ENCODE results near the gene AUTS2. TPM values are rescaled to one million over a fixed set of nuclear protein-coding genes. Genes with fewer than 3 reads are reported as not detected.

The AUTS2 gene
- total and polyA plus RNA-seq, 4 experiments from 2014 or later = 3.4 to 35.2 (median 25.5) TPM

- intact Hi-C loops (cut with micrococcal nuclease) = loop anchor here (5.0 kb wide), 1 partner anchor 56 kb away; no protein-coding TSS in a partner anchor
- CTCF ChIA-PET (ENCODE audit: partially characterized antibody) = interaction anchor here (0.8 kb wide), 1 partner anchor 23 kb away, joined by 4 read pairs; no protein-coding TSS in a partner anchor
- Histone ChIP-seq H3K36me3 (ENCODE audit: insufficient read depth, low read length) (no peaks in the 10 kb centered on the region), H3K27ac (ENCODE audit: low read depth, low read length) (no peak overlapping the region), H3K27me3 (ENCODE audit: insufficient read depth, low read length) (no peaks in the 10 kb centered on the region), H3K4me3 (ENCODE audit: low read length in 2 of 2) (no peak overlapping the region), H3K4me1 (ENCODE audit: insufficient read depth, low read length) (peaks cover 11% of the 10 kb centered on the region), H3K9me3 (ENCODE audit: control insufficient read depth in 1 of 2, low read length in 2 of 2) (no peaks in the 10 kb centered on the region)
- Mint-ChIP-seq H3K4me3 (peak overlapping the region in 1 of 8 donors; percentile 40), H3K27me3 (no peaks in the 10 kb centered on the region), H3K9me3 (peaks cover 0 to 7% (median 0%) of the 10 kb centered on the region in 8 donors), H3K4me1 (peaks cover 25 to 58% (median 36%) of the 10 kb centered on the region in 4 donors), H3K36me3 (peaks cover 2 to 9% of the 10 kb centered on the region in 2 donors), H3K27ac (no peak overlapping the region)
- POLR2A ChIA-PET (ENCODE audit: partially characterized antibody) = interaction anchor here (1.7 kb wide), 1 partner anchor 67 kb away, joined by 4 read pairs; no protein-coding TSS in a partner anchor
- DNase-seq = no peak
These were observed 1123.2 kb downstream of the AUTS2 start for GRCh38 chr7:70721500-70721899.

GRCh38 chr7:70723339-70723738, 1125.1 kb downstream of the AUTS2 start:
- H3K9me3 Mint-ChIP-seq = peaks cover 0 to 4% (median 0%) of the 10 kb centered on the region in 8 donors
- H3K36me3 Mint-ChIP-seq = peaks cover 2 to 9% of the 10 kb centered on the region in 2 donors
- no peak overlapping the region for H3K4me3 ChIP-seq (ENCODE audit: low read length in 2 of 2)
- peak overlapping the region in 2 of 7 donors; percentile 43 to 75 for H3K27ac Mint-ChIP-seq
- no peak overlapping the region for H3K27ac ChIP-seq (ENCODE audit: low read depth, low read length)
- DNase-seq = no peak
- H3K27me3 Mint-ChIP-seq = no peaks in the 10 kb centered on the region
- H3K4me1 Mint-ChIP-seq = peaks cover 18 to 59% (median 31%) of the 10 kb centered on the region in 4 donors
- no peaks in the 10 kb centered on the region for H3K27me3 ChIP-seq (ENCODE audit: insufficient read depth, low read length)
- CTCF ChIA-PET (ENCODE audit: partially characterized antibody) = interaction anchor here (0.9 to 1.9 kb wide), 5 partner anchors 9 to 85 kb away, joined by 3 to 8 read pairs (median 3); no protein-coding TSS in a partner anchor
- H3K9me3 ChIP-seq (ENCODE audit: control insufficient read depth in 1 of 2, low read length in 2 of 2) = no peaks in the 10 kb centered on the region
- H3K36me3 ChIP-seq (ENCODE audit: insufficient read depth, low read length) = no peaks in the 10 kb centered on the region
- H3K4me3 Mint-ChIP-seq = peak overlapping the region in 2 of 8 donors; percentile 24 to 35
- H3K4me1 ChIP-seq (ENCODE audit: insufficient read depth, low read length) = peaks cover 4% of the 10 kb centered on the region
- POLR2A ChIA-PET (ENCODE audit: partially characterized antibody) = interaction anchor here (0.6 to 1.0 kb wide), 2 partner anchors 64 to 65 kb away, joined by 3 read pairs; no protein-coding TSS in a partner anchor
- intact Hi-C loops (cut with micrococcal nuclease) = loop anchor here (5.0 kb wide), 1 partner anchor 54 kb away; no protein-coding TSS in a partner anchor

GRCh38 chr7:70725448-70725847, 1127.2 kb downstream of the AUTS2 start:
- Histone ChIP-seq H3K4me1 (ENCODE audit: insufficient read depth, low read length) (peaks cover 4% of the 10 kb centered on the region), H3K4me3 (ENCODE audit: low read length in 2 of 2) (no peak overlapping the region), H3K36me3 (ENCODE audit: insufficient read depth, low read length) (no peaks in the 10 kb centered on the region), H3K9me3 (ENCODE audit: control insufficient read depth in 1 of 2, low read length in 2 of 2) (no peaks in the 10 kb centered on the region), H3K27me3 (ENCODE audit: insufficient read depth, low read length) (no peaks in the 10 kb centered on the region), H3K27ac (ENCODE audit: low read depth, low read length) (no peak overlapping the region)
- no peak overlapping the region for H3K4me3 Mint-ChIP-seq
- POLR2A ChIA-PET (ENCODE audit: partially characterized antibody) = no interaction called here
- H3K27ac Mint-ChIP-seq = no peak overlapping the region
- H3K27me3 Mint-ChIP-seq = no peaks in the 10 kb centered on the region
- H3K9me3 Mint-ChIP-seq = peaks cover 0 to 4% (median 0%) of the 10 kb centered on the region in 8 donors
- H3K4me1 Mint-ChIP-seq = peaks cover 18 to 57% (median 24%) of the 10 kb centered on the region in 4 donors
- CTCF ChIA-PET (ENCODE audit: partially characterized antibody) = no interaction called here
- DNase-seq = no peak
- H3K36me3 Mint-ChIP-seq = peaks cover 0 to 5% of the 10 kb centered on the region in 2 donors
- intact Hi-C loops (cut with micrococcal nuclease) = no loop called here

- no peaks in the 10 kb centered on the region for H3K9me3 ChIP-seq (ENCODE audit: control insufficient read depth in 1 of 2, low read length in 2 of 2)
- H3K4me1 ChIP-seq (ENCODE audit: insufficient read depth, low read length) = peaks cover 4% of the 10 kb centered on the region
- peaks cover 14 to 55% (median 22%) of the 10 kb centered on the region in 4 donors for H3K4me1 Mint-ChIP-seq
- no peak overlapping the region for H3K27ac ChIP-seq (ENCODE audit: low read depth, low read length)
- H3K4me3 ChIP-seq (ENCODE audit: low read length in 2 of 2) = no peak overlapping the region
- ChIA-PET CTCF (ENCODE audit: partially characterized antibody) (no interaction called here), POLR2A (ENCODE audit: partially characterized antibody) (interaction anchor here (1.0 kb wide), 1 partner anchor 62 kb away, joined by 3 read pairs; no protein-coding TSS in a partner anchor)
- no peak overlapping the region for H3K4me3 Mint-ChIP-seq
- intact Hi-C loops (cut with micrococcal nuclease) = no loop called here
- no peak for DNase-seq
- peaks cover 0 to 5% of the 10 kb centered on the region in 2 donors for H3K36me3 Mint-ChIP-seq
- H3K27me3 Mint-ChIP-seq = no peaks in the 10 kb centered on the region
- H3K27me3 ChIP-seq (ENCODE audit: insufficient read depth, low read length) = no peaks in the 10 kb centered on the region
- H3K9me3 Mint-ChIP-seq = peaks cover 0 to 4% (median 0%) of the 10 kb centered on the region in 8 donors
- no peaks in the 10 kb centered on the region for H3K36me3 ChIP-seq (ENCODE audit: insufficient read depth, low read length)
- H3K27ac Mint-ChIP-seq = no peak overlapping the region
These were observed 1128.0 kb downstream of the AUTS2 start for GRCh38 chr7:70726294-70726693.

- H3K27ac Mint-ChIP-seq = peak overlapping the region in 4 of 7 donors; percentile 19 to 66 (median 40)
- Histone ChIP-seq H3K4me3 (ENCODE audit: low read length in 2 of 2) (no peak overlapping the region), H3K27ac (ENCODE audit: low read depth, low read length) (no peak overlapping the region), H3K9me3 (ENCODE audit: control insufficient read depth in 1 of 2, low read length in 2 of 2) (no peaks in the 10 kb centered on the region), H3K36me3 (ENCODE audit: insufficient read depth, low read length) (no peaks in the 10 kb centered on the region), H3K27me3 (ENCODE audit: insufficient read depth, low read length) (no peaks in the 10 kb centered on the region), H3K4me1 (ENCODE audit: insufficient read depth, low read length) (peaks cover 4% of the 10 kb centered on the region)
- H3K36me3 Mint-ChIP-seq = peaks cover 0 to 5% of the 10 kb centered on the region in 2 donors
- H3K9me3 Mint-ChIP-seq = peaks cover 0 to 4% (median 0%) of the 10 kb centered on the region in 8 donors
- no peak for DNase-seq
- CTCF ChIA-PET (ENCODE audit: partially characterized antibody) = no interaction called here
- intact Hi-C loops (cut with micrococcal nuclease) = no loop called here
- H3K27me3 Mint-ChIP-seq = no peaks in the 10 kb centered on the region
- peaks cover 15 to 49% (median 22%) of the 10 kb centered on the region in 4 donors for H3K4me1 Mint-ChIP-seq
- POLR2A ChIA-PET (ENCODE audit: partially characterized antibody) = interaction anchor here (1.0 kb wide), 1 partner anchor 61 kb away, joined by 3 read pairs; no protein-coding TSS in a partner anchor
- peak overlapping the region in 3 of 8 donors; percentile 20 to 66 (median 24) for H3K4me3 Mint-ChIP-seq
These were observed 1128.7 kb downstream of the AUTS2 start for GRCh38 chr7:70726951-70727378.

- ChIA-PET CTCF (ENCODE audit: partially characterized antibody) (no interaction called here), POLR2A (ENCODE audit: partially characterized antibody) (no interaction called here)
- no peak overlapping the region for H3K27ac ChIP-seq (ENCODE audit: low read depth, low read length)
- no peak overlapping the region for H3K4me3 Mint-ChIP-seq
- peaks cover 17 to 55% (median 23%) of the 10 kb centered on the region in 4 donors for H3K4me1 Mint-ChIP-seq
- intact Hi-C loops (cut with micrococcal nuclease) = no loop called here
- H3K27ac Mint-ChIP-seq = peak overlapping the region in 3 of 7 donors; percentile 12 to 66 (median 35)
- no peak for DNase-seq
- H3K27me3 ChIP-seq (ENCODE audit: insufficient read depth, low read length) = no peaks in the 10 kb centered on the region
- peaks cover 0 to 4% (median 0%) of the 10 kb centered on the region in 8 donors for H3K9me3 Mint-ChIP-seq
- H3K36me3 Mint-ChIP-seq = peaks cover 0 to 5% of the 10 kb centered on the region in 2 donors
- no peaks in the 10 kb centered on the region for H3K27me3 Mint-ChIP-seq
- peaks cover 4% of the 10 kb centered on the region for H3K4me1 ChIP-seq (ENCODE audit: insufficient read depth, low read length)
- no peak overlapping the region for H3K4me3 ChIP-seq (ENCODE audit: low read length in 2 of 2)
- no peaks in the 10 kb centered on the region for H3K9me3 ChIP-seq (ENCODE audit: control insufficient read depth in 1 of 2, low read length in 2 of 2)
- H3K36me3 ChIP-seq (ENCODE audit: insufficient read depth, low read length) = no peaks in the 10 kb centered on the region
These were observed 1129.6 kb downstream of the AUTS2 start for GRCh38 chr7:70727861-70728260.

GRCh38 chr7:70728872-70729552, 1130.7 kb downstream of the AUTS2 start:
- Histone ChIP-seq H3K4me3 (ENCODE audit: low read length in 2 of 2) (no peak overlapping the region), H3K27ac (ENCODE audit: low read depth, low read length) (no peak overlapping the region), H3K36me3 (ENCODE audit: insufficient read depth, low read length) (no peaks in the 10 kb centered on the region), H3K9me3 (ENCODE audit: control insufficient read depth in 1 of 2, low read length in 2 of 2) (no peaks in the 10 kb centered on the region), H3K4me1 (ENCODE audit: insufficient read depth, low read length) (peaks cover 4% of the 10 kb centered on the region), H3K27me3 (ENCODE audit: insufficient read depth, low read length) (no peaks in the 10 kb centered on the region)
- Mint-ChIP-seq H3K4me1 (peaks cover 17 to 53% (median 20%) of the 10 kb centered on the region in 4 donors), H3K9me3 (peaks cover 0 to 4% (median 0%) of the 10 kb centered on the region in 8 donors), H3K27ac (peak overlapping the region in 3 of 7 donors; percentile 9 to 69 (median 15)), H3K4me3 (no peak overlapping the region), H3K36me3 (peaks cover 0 to 5% of the 10 kb centered on the region in 2 donors), H3K27me3 (no peaks in the 10 kb centered on the region)
- DNase-seq = no peak
- ChIA-PET POLR2A (ENCODE audit: partially characterized antibody) (no interaction called here), CTCF (ENCODE audit: partially characterized antibody) (no interaction called here)
- intact Hi-C loops (cut with micrococcal nuclease) = no loop called here

Measured in CD4-positive, alpha-beta memory T cell (primary cell).